ENCODE data around the gene ROMO1.
A peak's percentile ranks its signal among the peaks of the same experiment; 100 is the strongest.

The ROMO1 gene

DNA sequence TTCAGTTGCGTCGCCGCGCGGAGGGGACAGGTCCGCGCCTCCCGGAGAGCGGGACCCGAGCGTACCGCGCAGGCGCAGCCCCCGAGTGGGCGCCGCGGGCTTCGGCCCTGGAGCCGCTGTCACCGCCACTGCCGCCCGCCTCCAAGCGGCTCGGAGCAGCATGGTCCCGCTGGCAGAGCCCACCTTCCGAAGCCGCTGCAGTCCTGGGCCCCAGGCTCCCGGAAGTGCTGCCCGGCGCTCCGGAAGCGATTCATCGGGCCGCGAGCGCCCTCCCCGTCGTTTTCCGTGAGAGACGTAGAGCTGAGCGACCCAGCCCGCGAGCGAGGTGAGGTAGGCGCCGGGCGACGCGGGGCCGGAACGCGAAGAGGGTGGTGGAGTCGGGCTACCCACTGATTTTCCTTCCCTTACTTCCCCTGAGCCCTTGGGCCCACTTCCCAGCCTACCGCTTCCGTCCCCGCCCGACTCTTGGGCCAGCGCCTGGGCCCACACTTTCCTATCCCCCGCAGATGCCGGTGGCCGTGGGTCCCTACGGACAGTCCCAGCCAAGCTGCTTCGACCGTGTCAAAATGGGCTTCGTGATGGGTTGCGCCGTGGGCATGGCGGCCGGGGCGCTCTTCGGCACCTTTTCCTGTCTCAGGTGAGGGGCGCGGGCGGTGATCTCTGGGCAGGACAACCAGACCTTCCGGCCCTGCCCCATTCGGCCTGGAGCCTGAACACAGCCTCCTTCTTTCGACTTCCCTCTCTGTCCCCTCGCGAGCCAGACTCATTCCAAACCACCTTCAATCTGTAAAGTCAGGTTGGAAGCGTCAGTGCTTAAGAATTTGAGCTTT, at the start of gene ROMO1, which contains the start of gene NFS1:
Gene ROMO1 (plus strand): TSS at position 279 of the 830 bp plus-strand sequence. CDS start 228 bp downstream, at position 507.
Gene NFS1 (minus strand): TSS at position 226 of the 830 bp plus-strand sequence. CDS start 64 bp downstream, at position 162.
- H3K4me3 ChIP-seq (ENCODE audit: low read length) = peak within 1 kb of the TSS; percentile 93
- TF ChIP-seq, protein P1, sequence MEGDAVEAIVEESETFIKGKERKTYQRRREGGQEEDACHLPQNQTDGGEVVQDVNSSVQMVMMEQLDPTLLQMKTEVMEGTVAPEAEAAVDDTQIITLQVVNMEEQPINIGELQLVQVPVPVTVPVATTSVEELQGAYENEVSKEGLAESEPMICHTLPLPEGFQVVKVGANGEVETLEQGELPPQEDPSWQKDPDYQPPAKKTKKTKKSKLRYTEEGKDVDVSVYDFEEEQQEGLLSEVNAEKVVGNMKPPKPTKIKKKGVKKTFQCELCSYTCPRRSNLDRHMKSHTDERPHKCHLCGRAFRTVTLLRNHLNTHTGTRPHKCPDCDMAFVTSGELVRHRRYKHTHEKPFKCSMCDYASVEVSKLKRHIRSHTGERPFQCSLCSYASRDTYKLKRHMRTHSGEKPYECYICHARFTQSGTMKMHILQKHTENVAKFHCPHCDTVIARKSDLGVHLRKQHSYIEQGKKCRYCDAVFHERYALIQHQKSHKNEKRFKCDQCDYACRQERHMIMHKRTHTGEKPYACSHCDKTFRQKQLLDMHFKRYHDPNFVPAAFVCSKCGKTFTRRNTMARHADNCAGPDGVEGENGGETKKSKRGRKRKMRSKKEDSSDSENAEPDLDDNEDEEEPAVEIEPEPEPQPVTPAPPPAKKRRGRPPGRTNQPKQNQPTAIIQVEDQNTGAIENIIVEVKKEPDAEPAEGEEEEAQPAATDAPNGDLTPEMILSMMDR (IDR thresholded peaks at IDR 0.05; ENCODE audit: insufficient read depth, low read depth, low read length, missing control alignments) = peak; percentile 11
- peak; percentile 88 for DNase-seq (ENCODE audit: low read depth)

DNA sequence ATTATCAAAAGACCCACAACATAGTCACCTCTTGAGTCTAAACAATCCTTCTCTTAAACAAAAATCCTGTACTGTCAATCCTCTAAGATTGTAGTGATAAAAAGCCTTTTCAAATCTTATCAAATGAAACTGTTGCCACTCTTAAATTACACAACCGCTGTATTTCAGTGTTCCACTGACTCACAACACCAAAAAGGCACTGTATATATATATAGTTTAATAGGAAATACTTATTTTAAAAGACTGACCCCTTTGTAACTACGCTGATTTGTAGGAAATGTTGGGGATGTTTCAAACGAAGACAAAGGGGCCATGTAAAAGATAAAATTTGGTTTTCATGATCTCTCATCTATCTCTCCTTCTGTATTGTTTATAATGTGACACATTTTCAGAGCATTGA, 48.6 kb upstream of the ROMO1 start:
- H3K4me3 ChIP-seq (ENCODE audit: low read length) = no peak overlapping the region
- TF ChIP-seq, protein P1 (IDR thresholded peaks at IDR 0.05; ENCODE audit: insufficient read depth, low read depth, low read length, missing control alignments) = no peak
- no peak for DNase-seq (ENCODE audit: low read depth)

DNA sequence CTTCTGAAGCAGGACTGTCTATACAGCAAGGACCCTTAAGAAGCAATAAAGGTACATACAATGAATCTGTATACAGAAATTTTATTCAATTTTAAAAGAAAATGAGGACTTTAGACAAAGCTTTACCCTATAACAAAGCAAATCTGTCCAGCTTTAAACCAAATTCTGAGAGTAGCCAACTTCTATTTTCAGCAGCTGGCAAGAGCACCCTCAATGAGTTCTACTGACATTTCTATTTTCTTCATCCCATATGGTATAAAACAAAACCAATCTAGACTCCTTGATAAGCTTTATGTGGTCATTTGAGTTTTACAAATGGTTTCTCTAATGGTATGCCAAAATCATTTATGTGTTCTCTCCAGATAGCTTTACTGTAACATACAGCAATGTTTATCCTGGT, 47.2 kb upstream of the ROMO1 start:
- H3K4me3 ChIP-seq (ENCODE audit: low read length) = no peak overlapping the region
- no peak for DNase-seq (ENCODE audit: low read depth)
- TF ChIP-seq, protein P1 (IDR thresholded peaks at IDR 0.05; ENCODE audit: insufficient read depth, low read depth, low read length, missing control alignments) = no peak

DNA sequence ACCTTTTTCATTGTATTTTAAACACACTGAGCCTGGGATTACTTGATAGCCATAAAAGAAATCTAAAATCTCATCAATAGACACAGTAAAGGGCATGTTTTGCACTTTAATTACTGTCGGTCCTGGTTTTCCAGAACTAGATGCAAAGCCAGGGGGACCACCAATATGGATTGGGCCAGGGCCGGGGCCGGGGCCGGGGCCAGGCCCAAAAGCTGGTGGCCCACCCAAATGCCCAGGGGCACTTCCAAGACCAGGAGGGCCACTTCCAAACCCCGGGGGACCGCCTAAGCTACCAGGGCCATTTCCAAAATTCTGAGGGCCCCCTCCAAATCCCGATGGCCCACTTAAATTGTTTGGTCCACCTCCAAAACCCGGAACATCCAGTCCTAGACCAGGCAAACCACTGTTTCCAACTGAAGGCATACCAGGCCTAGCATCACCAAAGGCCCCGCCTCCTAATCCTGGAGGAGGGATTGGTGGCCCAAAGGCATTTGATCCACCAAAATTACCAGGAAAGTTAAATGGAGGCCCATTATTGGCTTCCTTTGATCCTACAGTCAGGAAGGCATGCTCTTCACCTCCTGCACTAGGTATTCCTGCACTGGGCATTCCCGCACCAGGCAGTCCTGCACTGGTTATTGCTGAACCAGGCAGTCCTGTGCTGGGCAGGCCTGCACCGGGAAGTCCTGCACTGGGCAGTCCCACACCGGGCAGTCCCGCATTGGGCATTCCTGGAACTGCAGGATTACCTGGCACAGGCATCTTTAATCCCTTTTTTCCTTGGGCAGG, 46.4 kb upstream of the ROMO1 start:
- no peak overlapping the region for H3K4me3 ChIP-seq (ENCODE audit: low read length)
- no peak for DNase-seq (ENCODE audit: low read depth)
- TF ChIP-seq, protein P1 (IDR thresholded peaks at IDR 0.05; ENCODE audit: insufficient read depth, low read depth, low read length, missing control alignments) = no peak

DNA sequence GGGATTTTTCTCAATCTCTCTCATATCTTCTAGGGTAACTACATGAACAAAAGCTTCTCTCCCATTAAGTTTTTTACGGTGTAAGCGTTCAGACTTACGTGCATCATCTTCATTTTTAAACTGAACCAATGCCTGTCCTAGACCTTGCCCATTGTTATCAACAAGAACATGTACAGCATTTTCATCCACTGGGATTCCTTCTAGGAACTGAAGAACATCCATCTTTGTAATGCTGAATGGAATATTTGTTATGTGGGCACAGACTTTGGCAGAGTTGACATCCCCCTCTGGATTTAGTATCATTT, 45.8 kb upstream of the ROMO1 start:
- DNase-seq (ENCODE audit: low read depth) = no peak
- TF ChIP-seq, protein P1 (IDR thresholded peaks at IDR 0.05; ENCODE audit: insufficient read depth, low read depth, low read length, missing control alignments) = no peak
- no peak overlapping the region for H3K4me3 ChIP-seq (ENCODE audit: low read length)

DNA sequence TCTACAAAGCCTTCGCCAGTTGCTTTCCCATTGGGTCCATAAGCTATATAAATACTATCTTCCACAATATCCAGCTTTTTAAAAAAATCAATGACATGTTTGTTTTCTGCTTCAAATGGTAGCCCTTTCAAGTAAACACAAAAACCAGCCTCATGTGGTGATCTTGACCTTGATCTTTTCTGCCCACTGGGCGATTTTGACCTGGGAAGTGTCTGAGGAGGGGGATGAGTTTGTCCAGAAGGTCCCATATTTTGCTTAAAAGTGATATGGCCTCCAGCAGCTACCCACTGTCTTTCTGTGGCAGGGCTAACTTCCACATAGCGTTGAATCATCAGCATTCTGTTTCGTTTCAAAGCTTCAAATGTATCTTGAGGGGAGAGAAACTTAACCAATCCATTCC, 45.3 kb upstream of the ROMO1 start:
- no peak for DNase-seq (ENCODE audit: low read depth)
- no peak overlapping the region for H3K4me3 ChIP-seq (ENCODE audit: low read length)
- TF ChIP-seq, protein P1 (IDR thresholded peaks at IDR 0.05; ENCODE audit: insufficient read depth, low read depth, low read length, missing control alignments) = no peak
